ENCODE measurements around the gene SLC7A11. TPM values are rescaled to one million over a fixed set of nuclear protein-coding genes. Genes with fewer than 3 reads are reported as not detected.

Gene SLC7A11
- polyA plus RNA-seq, 3 donors, result 0.02 to 0.07 TPM; not detected in 1

DNA sequence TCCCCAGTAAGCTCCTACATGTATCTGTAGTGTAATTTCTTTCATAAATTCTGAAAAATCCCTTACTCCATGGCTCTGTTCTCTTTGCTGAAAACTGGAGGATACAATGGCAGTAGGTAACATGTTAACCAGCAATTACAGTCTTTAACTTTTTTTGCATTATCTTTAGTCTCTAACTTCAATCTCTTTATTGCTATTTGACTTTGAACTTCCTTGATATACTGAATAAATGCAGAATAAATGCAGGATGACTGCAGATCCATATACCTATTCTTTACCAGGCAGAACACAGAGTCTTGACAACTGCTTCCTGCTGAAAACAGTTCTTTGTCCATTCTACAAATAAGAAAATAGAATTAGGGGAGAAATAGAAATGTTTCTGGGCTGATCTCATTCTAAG is 101.3 kb downstream of the SLC7A11 start:
- H3K27ac ChIP-seq (ENCODE audit: low read depth in 1 of 2, low read length in 2 of 2), result no peak overlapping the region
- H3K9ac ChIP-seq (ENCODE audit: insufficient read depth, low read length, poor library complexity, severe bottlenecking), result no peak overlapping the region
- H4K20me1 ChIP-seq (ENCODE audit: insufficient read depth, low read length), result no peaks in the 10 kb centered on the region
- H3K9me3 Mint-ChIP-seq, result peaks cover 0 to 5% (median 0%) of the 10 kb centered on the region in 7 donors
- intact Hi-C loops (cut with micrococcal nuclease), result no loop called here
- H3K36me3 Mint-ChIP-seq, result no peaks in the 10 kb centered on the region
- no peak overlapping the region for H3K4me3 Mint-ChIP-seq
- TF ChIP-seq, protein P1, sequence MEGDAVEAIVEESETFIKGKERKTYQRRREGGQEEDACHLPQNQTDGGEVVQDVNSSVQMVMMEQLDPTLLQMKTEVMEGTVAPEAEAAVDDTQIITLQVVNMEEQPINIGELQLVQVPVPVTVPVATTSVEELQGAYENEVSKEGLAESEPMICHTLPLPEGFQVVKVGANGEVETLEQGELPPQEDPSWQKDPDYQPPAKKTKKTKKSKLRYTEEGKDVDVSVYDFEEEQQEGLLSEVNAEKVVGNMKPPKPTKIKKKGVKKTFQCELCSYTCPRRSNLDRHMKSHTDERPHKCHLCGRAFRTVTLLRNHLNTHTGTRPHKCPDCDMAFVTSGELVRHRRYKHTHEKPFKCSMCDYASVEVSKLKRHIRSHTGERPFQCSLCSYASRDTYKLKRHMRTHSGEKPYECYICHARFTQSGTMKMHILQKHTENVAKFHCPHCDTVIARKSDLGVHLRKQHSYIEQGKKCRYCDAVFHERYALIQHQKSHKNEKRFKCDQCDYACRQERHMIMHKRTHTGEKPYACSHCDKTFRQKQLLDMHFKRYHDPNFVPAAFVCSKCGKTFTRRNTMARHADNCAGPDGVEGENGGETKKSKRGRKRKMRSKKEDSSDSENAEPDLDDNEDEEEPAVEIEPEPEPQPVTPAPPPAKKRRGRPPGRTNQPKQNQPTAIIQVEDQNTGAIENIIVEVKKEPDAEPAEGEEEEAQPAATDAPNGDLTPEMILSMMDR (IDR thresholded peaks at IDR 0.05), result no peak
- no peak overlapping the region for H3K27ac Mint-ChIP-seq
- no peaks in the 10 kb centered on the region for H3K4me1 Mint-ChIP-seq
- H3K36me3 ChIP-seq (replicated peaks in 1 of 2; ENCODE audit: control insufficient read depth in 1 of 2, insufficient read depth in 2 of 2, low read length in 2 of 2), result no peaks in the 10 kb centered on the region
- H3K79me2 ChIP-seq (ENCODE audit: insufficient read depth, low read length), result no peaks in the 10 kb centered on the region
- DNase-seq, result no peak
- H3K27me3 Mint-ChIP-seq (ENCODE audit: low read depth in 3 of 3), result peaks cover 0 to 4% (median 2%) of the 10 kb centered on the region in 3 donors
- no peak overlapping the region for H2AFZ ChIP-seq (ENCODE audit: insufficient read depth, low read depth, low read length, poor library complexity, severe bottlenecking)
- H3K27me3 ChIP-seq (ENCODE audit: control insufficient read depth in 2 of 2, insufficient read depth in 2 of 2, low read length in 2 of 2), result no peaks in the 10 kb centered on the region
- no peak overlapping the region for H3K4me3 ChIP-seq (replicated peaks in 1 of 3; ENCODE audit: low read depth in 2 of 3, low read length in 3 of 3)
- no peaks in the 10 kb centered on the region for H3K9me3 ChIP-seq (replicated peaks in 1 of 2; ENCODE audit: control insufficient read depth in 1 of 2, insufficient read depth in 1 of 2, low read length in 2 of 2)
- H3K4me2 ChIP-seq (replicated peaks; ENCODE audit: extremely low read depth, low read length, poor library complexity, severe bottlenecking), result no peak overlapping the region
- no peaks in the 10 kb centered on the region for H3K4me1 ChIP-seq (ENCODE audit: control insufficient read depth in 1 of 2, insufficient read depth in 2 of 2, low read length in 2 of 2)

DNA sequence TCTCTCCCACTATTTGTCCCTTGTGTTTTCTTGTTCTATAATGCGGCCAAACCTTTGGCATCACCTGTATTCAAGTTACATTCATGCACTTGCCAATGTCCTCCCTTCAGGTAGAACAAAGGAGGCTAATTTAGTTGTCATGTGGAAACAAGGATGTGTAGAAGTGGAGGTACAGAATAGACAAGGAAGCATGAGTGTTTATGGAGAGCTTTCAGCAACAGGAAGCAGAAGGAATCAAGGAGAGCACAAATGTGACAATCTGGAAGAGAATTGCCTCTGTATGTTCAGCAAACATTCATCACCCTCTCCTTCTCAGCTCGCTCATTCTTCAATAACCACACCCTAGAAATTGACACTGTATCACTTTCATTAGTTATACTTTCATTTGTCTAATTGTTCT is 103.4 kb downstream of the SLC7A11 start:
- Mint-ChIP-seq H3K27ac (no peak overlapping the region), H3K27me3 (ENCODE audit: low read depth in 3 of 3) (peaks cover 0 to 4% (median 3%) of the 10 kb centered on the region in 3 donors), H3K36me3 (no peaks in the 10 kb centered on the region), H3K9me3 (peaks cover 0 to 6% (median 2%) of the 10 kb centered on the region in 7 donors), H3K4me1 (no peaks in the 10 kb centered on the region), H3K4me3 (no peak overlapping the region)
- no peak for DNase-seq
- Histone ChIP-seq H3K79me2 (ENCODE audit: insufficient read depth, low read length) (no peaks in the 10 kb centered on the region), H3K27me3 (ENCODE audit: control insufficient read depth in 2 of 2, insufficient read depth in 2 of 2, low read length in 2 of 2) (no peaks in the 10 kb centered on the region), H4K20me1 (ENCODE audit: insufficient read depth, low read length) (no peaks in the 10 kb centered on the region), H3K9ac (ENCODE audit: insufficient read depth, low read length, poor library complexity, severe bottlenecking) (no peak overlapping the region), H3K9me3 (replicated peaks in 1 of 2; ENCODE audit: control insufficient read depth in 1 of 2, insufficient read depth in 1 of 2, low read length in 2 of 2) (peaks cover 0 to 6% of the 10 kb centered on the region in 2 donors), H3K4me3 (replicated peaks in 1 of 3; ENCODE audit: low read depth in 2 of 3, low read length in 3 of 3) (no peak overlapping the region), H3K4me2 (replicated peaks; ENCODE audit: extremely low read depth, low read length, poor library complexity, severe bottlenecking) (no peak overlapping the region), H3K4me1 (ENCODE audit: control insufficient read depth in 1 of 2, insufficient read depth in 2 of 2, low read length in 2 of 2) (no peaks in the 10 kb centered on the region), H2AFZ (ENCODE audit: insufficient read depth, low read depth, low read length, poor library complexity, severe bottlenecking) (no peak overlapping the region), H3K36me3 (replicated peaks in 1 of 2; ENCODE audit: control insufficient read depth in 1 of 2, insufficient read depth in 2 of 2, low read length in 2 of 2) (no peaks in the 10 kb centered on the region), H3K27ac (ENCODE audit: low read depth in 1 of 2, low read length in 2 of 2) (no peak overlapping the region)
- intact Hi-C loops (cut with micrococcal nuclease), result no loop called here
- WGBS (ENCODE audit: insufficient coverage), result no CpG with 5 or more reads among the region's 2 CpGs
- TF ChIP-seq, protein P1 (IDR thresholded peaks at IDR 0.05), result no peak

Measured in CD14-positive monocyte (primary cell).